ENCODE measurements around the gene CCL16. TPM values are rescaled to one million over a fixed set of nuclear protein-coding genes. Genes with fewer than 3 reads are reported as not detected.
A peak's percentile ranks its signal among the peaks of the same experiment; 100 is the strongest.

CCL16 gene
- total and polyA plus RNA-seq, 2 of the 4 experiments (the other 2 are of a cell fraction) = not detected

GRCh38 chr17:35936063-35936462, 45.2 kb downstream of the CCL16 start:
- no TSS peak for BruUV-seq (replicated peaks)
- Histone ChIP-seq H2AFZ (replicated peaks; ENCODE audit: low read length, poor library complexity) (no peak overlapping the region), H3K36me3 (ENCODE audit: control insufficient read depth, insufficient read depth, low read length) (no peaks in the 10 kb centered on the region), H3K56ac (ENCODE audit: extremely low read depth, insufficient read depth, low read length) (no peak overlapping the region), H3K79me1 (ENCODE audit: low read depth in 1 of 2, low read length in 2 of 2) (no peaks in the 10 kb centered on the region), H3K4me3 (ENCODE audit: insufficient read depth, low read depth, low read length) (no peak overlapping the region), H3K4me2 (ENCODE audit: low read depth, low read length) (no peak overlapping the region), H2BK15ac (ENCODE audit: low read depth, low read length) (no peak overlapping the region), H3K27ac (ENCODE audit: insufficient read depth, low read length) (no peak overlapping the region), H3K23ac (ENCODE audit: low read depth, low read length) (no peak overlapping the region), H2AK9ac (replicated peaks; ENCODE audit: low read depth, low read length, poor library complexity) (no peak overlapping the region), H3K18ac (ENCODE audit: low read depth, low read length) (no peak overlapping the region), H4K8ac (ENCODE audit: low read depth in 2 of 2, low read length in 2 of 2) (no peak overlapping the region), H2BK20ac (ENCODE audit: low read depth, low read length) (no peak overlapping the region), H2AK5ac (ENCODE audit: low read depth, low read length) (no peak overlapping the region), H4K20me1 (ENCODE audit: insufficient read depth, low read length) (no peaks in the 10 kb centered on the region), H3K14ac (replicated peaks; ENCODE audit: low read depth, low read length) (no peak overlapping the region), H3K9ac (ENCODE audit: low read depth, low read length) (no peak overlapping the region), H3K4me1 (ENCODE audit: control insufficient read depth, insufficient read depth, low read length) (no peaks in the 10 kb centered on the region), H3K4ac (ENCODE audit: low read depth, low read length) (no peak overlapping the region), H3K27me3 (ENCODE audit: control insufficient read depth, insufficient read depth, low read length) (peaks cover 1% of the 10 kb centered on the region; the same call in 1 of the 2 replicates), H4K91ac (ENCODE audit: insufficient read depth, low read depth, low read length) (no peak overlapping the region), H4K5ac (ENCODE audit: low read depth, low read length) (no peak overlapping the region), H3K9me3 (ENCODE audit: control insufficient read depth, insufficient read depth, low read length) (no peaks in the 10 kb centered on the region), H3K9me1 (ENCODE audit: insufficient read depth, low read length) (no peaks in the 10 kb centered on the region), H2BK5ac (ENCODE audit: low read depth, low read length, poor library complexity, severe bottlenecking) (no peak overlapping the region), H2BK120ac (ENCODE audit: low read depth, low read length) (no peak overlapping the region)
- no peak for DNase-seq
- in situ Hi-C loops (cut with MboI; ENCODE audit: low sequenced_read_pairs) (no loop called here), intact Hi-C loops (cut with micrococcal nuclease) (no loop called here), dilution Hi-C loops (cut with HindIII; ENCODE audit: low sequenced_read_pairs, unreplicated experiment) (no loop called here)
- no peak for ATAC-seq (ENCODE audit: low read depth)
- POLR2A ChIA-PET (ENCODE audit: unreplicated experiment) = no interaction called here
- TF ChIP-seq CEBPB (IDR thresholded peaks at IDR 0.05; ENCODE audit: low read depth, low read length) (no peak), RCOR1 (IDR thresholded peaks at IDR 0.05; ENCODE audit: insufficient replicate concordance, low read length) (no peak), POLR2A (IDR thresholded peaks at IDR 0.05; ENCODE audit: low read depth, low read length) (no peak), MAFK (IDR thresholded peaks at IDR 0.05; ENCODE audit: low read depth, low read length) (no peak), CHD1 (IDR thresholded peaks at IDR 0.05; ENCODE audit: low read depth, low read length) (no peak), MAZ (IDR thresholded peaks at IDR 0.05; ENCODE audit: borderline replicate concordance, low read depth, low read length) (no peak), NFE2L2 (IDR thresholded peaks at IDR 0.05; ENCODE audit: low read depth, low read length) (no peak), RFX5 (IDR thresholded peaks at IDR 0.05; ENCODE audit: low read depth, low read length) (no peak)
- TF ChIP-seq, protein P1, sequence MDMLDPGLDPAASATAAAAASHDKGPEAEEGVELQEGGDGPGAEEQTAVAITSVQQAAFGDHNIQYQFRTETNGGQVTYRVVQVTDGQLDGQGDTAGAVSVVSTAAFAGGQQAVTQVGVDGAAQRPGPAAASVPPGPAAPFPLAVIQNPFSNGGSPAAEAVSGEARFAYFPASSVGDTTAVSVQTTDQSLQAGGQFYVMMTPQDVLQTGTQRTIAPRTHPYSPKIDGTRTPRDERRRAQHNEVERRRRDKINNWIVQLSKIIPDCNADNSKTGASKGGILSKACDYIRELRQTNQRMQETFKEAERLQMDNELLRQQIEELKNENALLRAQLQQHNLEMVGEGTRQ (IDR thresholded peaks at IDR 0.05; ENCODE audit: low read depth, low read length) = peak; percentile 50; the same call in 1 of the 2 replicates
- WGBS, 2 experiments (ENCODE audit: extremely low coverage in 2 of 2, insufficient read length in 1 of 2) = 100% methylated on average over 1 of the region's 5 CpGs; no CpG with 5 or more reads in 1 of the 2 experiments
- CTCF ChIA-PET = no interaction called here
